ENCODE results near the gene NKAIN1. TPM values are rescaled to one million over a fixed set of nuclear protein-coding genes. Genes with fewer than 3 reads are reported as not detected.

NKAIN1 gene
- total and polyA plus RNA-seq, 2 donors (not counting 3 experiments of a cell fraction or from before 2014, with no cell fraction given) = 0.29 to 0.40 TPM

GRCh38 chr1:31248276-31248675 lies 8.6 kb upstream of the NKAIN1 start:
- Histone ChIP-seq H2AFZ (ENCODE audit: low read depth, low read length) (no peak overlapping the region), H3K36me3 (ENCODE audit: control insufficient read depth in 2 of 2, extremely low read depth in 1 of 2, insufficient read depth in 2 of 2, low read length in 2 of 2) (no peaks in the 10 kb centered on the region), H3K4me2 (ENCODE audit: insufficient read depth, low read length) (no peak overlapping the region), H4K20me1 (replicated peaks; ENCODE audit: control insufficient read depth, extremely low read depth, insufficient read depth, low read length) (no peaks in the 10 kb centered on the region), H3K4me1 (ENCODE audit: control insufficient read depth, extremely low read depth, insufficient read depth, low read length) (no peaks in the 10 kb centered on the region), H3K9ac (replicated peaks; ENCODE audit: extremely low read depth, insufficient read depth, low read length) (no peak overlapping the region), H3K4me3 (replicated peaks in 1 of 3; ENCODE audit: insufficient read depth in 1 of 3, low read depth in 1 of 3, low read length in 3 of 3) (no peak overlapping the region), H3K27ac (ENCODE audit: insufficient read depth, low read depth, low read length) (no peak overlapping the region), H3K9me3 (replicated peaks; ENCODE audit: control insufficient read depth, insufficient read depth, low read length) (no peaks in the 10 kb centered on the region), H3K79me2 (ENCODE audit: control insufficient read depth, insufficient read depth, low read length) (no peaks in the 10 kb centered on the region), H3K27me3 (ENCODE audit: control insufficient read depth in 2 of 2, insufficient read depth in 2 of 2, low read length in 2 of 2) (peaks cover 0 to 3% of the 10 kb centered on the region in 2 experiments), H3K9me1 (replicated peaks; ENCODE audit: control insufficient read depth, extremely low read depth, insufficient read depth, low read length) (no peaks in the 10 kb centered on the region)
- intact Hi-C loops (cut with micrococcal nuclease) (no loop called here), dilution Hi-C loops (cut with MboI; ENCODE audit: extremely low pct_ligation_motif_present, low sequenced_read_pairs) (no loop called here)
- TF ChIP-seq GATA2 (IDR thresholded peaks at IDR 0.05; ENCODE audit: insufficient read depth, insufficient read length, low read depth, low read length) (no peak), EZH2 (IDR thresholded peaks at IDR 0.05; ENCODE audit: borderline replicate concordance, low read depth, low read length, severe bottlenecking) (no peak), FOS (IDR thresholded peaks at IDR 0.05; ENCODE audit: borderline replicate concordance, insufficient read depth, low read length) (no peak), POLR2AphosphoS5 (IDR thresholded peaks at IDR 0.05; ENCODE audit: insufficient read depth, low read depth, low read length) (no peak), MAX (IDR thresholded peaks at IDR 0.05; ENCODE audit: insufficient read depth, insufficient read length) (no peak), JUN (IDR thresholded peaks at IDR 0.05; ENCODE audit: borderline replicate concordance, insufficient read depth, insufficient read length, low read depth) (no peak), MYC (IDR thresholded peaks at IDR 0.05; ENCODE audit: low read depth, low read length) (no peak), POLR2A (IDR thresholded peaks at IDR 0.05; ENCODE audit: low read depth, low read length) (no peak), CTCF (IDR thresholded peaks at IDR 0.05; ENCODE audit: extremely low read depth in 1 of 2, insufficient read depth in 1 of 2, low read depth in 1 of 2, low read length in 2 of 2) (no peak)
- CTCF ChIA-PET = interaction anchor here (0.9 kb wide), 1 partner anchor 16 kb away, joined by 3 read pairs; no protein-coding TSS in a partner anchor
- DNase-seq (ENCODE audit: low read depth, low spot score) = no peak
- POLR2A ChIA-PET = no interaction called here
- FAIRE-seq = no peak
- no TSS peak for BruUV-seq (replicated peaks)
